Neuronal stem cell (in vitro differentiated cells): ENCODE data around the gene GSAP. TPM values are rescaled to one million over a fixed set of nuclear protein-coding genes. Genes with fewer than 3 reads are reported as not detected.

ENCODE experiments used
- DNase-seq: peaks from one replicate; pipeline ENCODE4 v3.0.0-alpha.2; 2013; ENCODE audit warnings: low spot score
- H2AFZ ChIP-seq: one replicate; pipeline ENCODE4 v1.6.1; 2013; ENCODE audit warnings: mild to moderate bottlenecking, low read length, inconsistent platforms
- H2AK5ac ChIP-seq: 2 replicates; pipeline ENCODE4 v1.6.1; 2013; ENCODE audit warnings: low read depth, mild to moderate bottlenecking, inconsistent platforms, low read length, moderate library complexity, mixed read lengths
- H2BK120ac ChIP-seq: 2 replicates; pipeline ENCODE4 v1.6.1; 2013; ENCODE audit warnings: low read depth, mild to moderate bottlenecking, inconsistent platforms, low read length, moderate library complexity, mixed read lengths
- H2BK12ac ChIP-seq: one replicate; pipeline ENCODE4 v1.6.1; 2013; ENCODE audit warnings: low read length, inconsistent platforms
- H2BK15ac ChIP-seq: 2 replicates; pipeline ENCODE4 v1.6.1; 2013; ENCODE audit warnings: mild to moderate bottlenecking, low read length, inconsistent platforms, mixed read lengths
- H2BK5ac ChIP-seq: one replicate; pipeline ENCODE4 v1.6.1; 2013; ENCODE audit warnings: inconsistent platforms, mild to moderate bottlenecking, low read length, moderate library complexity
- H3K14ac ChIP-seq: one replicate; pipeline ENCODE4 v1.6.1; 2013; ENCODE audit warnings: low read length, inconsistent platforms
- H3K18ac ChIP-seq: 2 replicates; pipeline ENCODE4 v1.6.1; 2013; ENCODE audit warnings: low read length, inconsistent platforms
- H3K23ac ChIP-seq: 2 replicates; pipeline ENCODE4 v1.6.1; 2013; ENCODE audit warnings: low read depth, mild to moderate bottlenecking, mixed read lengths, low read length, inconsistent platforms; ENCODE audit not compliant: poor library complexity
- H3K27ac ChIP-seq: replicated peaks from 3 replicates; pipeline ENCODE4 v1.5.1; 2013; ENCODE audit warnings: low read length, inconsistent platforms
- H3K27me3 ChIP-seq, 3 experiments: 2 replicates each; pipeline ENCODE4 v1.6.1; 2013; ENCODE audit warnings: low read length in 3 of 3, mild to moderate bottlenecking in 2 of 3, inconsistent platforms in 1 of 3, low read depth in 1 of 3, mixed read lengths in 1 of 3, moderate library complexity in 1 of 3; ENCODE audit not compliant: control insufficient read depth in 3 of 3, insufficient read depth in 3 of 3
- H3K36me3 ChIP-seq, 2 donors: replicated peaks in 1 of 2; 2 replicates each; pipeline ENCODE4 v1.6.1; 2013; ENCODE audit warnings: low read length in 2 of 2; ENCODE audit not compliant: control insufficient read depth in 2 of 2, insufficient read depth in 2 of 2
- H3K4ac ChIP-seq: 2 replicates; pipeline ENCODE4 v1.6.1; 2013; ENCODE audit warnings: inconsistent platforms, mild to moderate bottlenecking, low read length, moderate library complexity
- H3K4me1 ChIP-seq, 2 donors: 1 replicate in 1 of 2; 2 replicates in 1 of 2; pipeline ENCODE4 v1.6.1; 2013; ENCODE audit warnings: low read length in 2 of 2, low read depth in 1 of 2; ENCODE audit not compliant: control insufficient read depth in 2 of 2, insufficient read depth in 1 of 2
- H3K4me2 ChIP-seq: one replicate; pipeline ENCODE4 v1.6.1; 2013; ENCODE audit warnings: mild to moderate bottlenecking, low read length, inconsistent platforms; ENCODE audit not compliant: insufficient read depth, poor library complexity, severe bottlenecking
- H3K4me3 ChIP-seq, 2 donors: 2 replicates each; pipeline ENCODE4 v1.5.1; 2013; ENCODE audit warnings: low read length in 2 of 2, mild to moderate bottlenecking in 2 of 2, inconsistent platforms in 1 of 2, moderate library complexity in 1 of 2
- H3K79me1 ChIP-seq: one replicate; pipeline ENCODE4 v1.6.1; 2013; ENCODE audit warnings: low read depth, mild to moderate bottlenecking, inconsistent platforms, low read length, moderate library complexity
- H3K9ac ChIP-seq: one replicate; pipeline ENCODE4 v1.6.1; 2013; ENCODE audit warnings: mild to moderate bottlenecking, low read depth, low read length, inconsistent platforms; ENCODE audit not compliant: poor library complexity
- H3K9me3 ChIP-seq, 2 donors: replicated peaks in 1 of 2; 2 replicates each; pipeline versions ENCODE3 to v1.6.1; 2013; ENCODE audit warnings: low read length in 2 of 2, mild to moderate bottlenecking in 2 of 2, inconsistent platforms in 1 of 2, low read depth in 1 of 2, mixed read lengths in 1 of 2, moderate library complexity in 1 of 2; ENCODE audit not compliant: control insufficient read depth in 2 of 2, insufficient read depth in 1 of 2
- H4K8ac ChIP-seq: one replicate; pipeline ENCODE4 v1.6.1; 2013; ENCODE audit warnings: low read depth, mild to moderate bottlenecking, inconsistent platforms, low read length, moderate library complexity
- H4K91ac ChIP-seq: one replicate; pipeline ENCODE4 v1.6.1; 2013; ENCODE audit warnings: low read length, low read depth, mild to moderate bottlenecking, inconsistent platforms; ENCODE audit not compliant: poor library complexity
- WGBS, 2 donors: extraction: QIAGEN DNeasy Blood & Tissue Kit; methylation state at CpG; one replicate each; pipeline ENCODE4 v1.1.7; 2013; ENCODE audit warnings: missing lambda C conversion rate in 2 of 2, mixed read lengths in 1 of 2; ENCODE audit not compliant: insufficient read length in 2 of 2, insufficient replicate concordance in 1 of 2; ENCODE audit errors: extremely low coverage in 2 of 2; 5-methylcytosine and 5-hydroxymethylcytosine counted together
- polyA plus RNA-seq, 2 experiments: library from polyadenylated mRNA; stranded (reverse); fragments of 200-250 nt; gene quantifications; one replicate each; pipeline ENCODE4 v1.2.3, GENCODE V29; 2013

GSAP gene, protein sequence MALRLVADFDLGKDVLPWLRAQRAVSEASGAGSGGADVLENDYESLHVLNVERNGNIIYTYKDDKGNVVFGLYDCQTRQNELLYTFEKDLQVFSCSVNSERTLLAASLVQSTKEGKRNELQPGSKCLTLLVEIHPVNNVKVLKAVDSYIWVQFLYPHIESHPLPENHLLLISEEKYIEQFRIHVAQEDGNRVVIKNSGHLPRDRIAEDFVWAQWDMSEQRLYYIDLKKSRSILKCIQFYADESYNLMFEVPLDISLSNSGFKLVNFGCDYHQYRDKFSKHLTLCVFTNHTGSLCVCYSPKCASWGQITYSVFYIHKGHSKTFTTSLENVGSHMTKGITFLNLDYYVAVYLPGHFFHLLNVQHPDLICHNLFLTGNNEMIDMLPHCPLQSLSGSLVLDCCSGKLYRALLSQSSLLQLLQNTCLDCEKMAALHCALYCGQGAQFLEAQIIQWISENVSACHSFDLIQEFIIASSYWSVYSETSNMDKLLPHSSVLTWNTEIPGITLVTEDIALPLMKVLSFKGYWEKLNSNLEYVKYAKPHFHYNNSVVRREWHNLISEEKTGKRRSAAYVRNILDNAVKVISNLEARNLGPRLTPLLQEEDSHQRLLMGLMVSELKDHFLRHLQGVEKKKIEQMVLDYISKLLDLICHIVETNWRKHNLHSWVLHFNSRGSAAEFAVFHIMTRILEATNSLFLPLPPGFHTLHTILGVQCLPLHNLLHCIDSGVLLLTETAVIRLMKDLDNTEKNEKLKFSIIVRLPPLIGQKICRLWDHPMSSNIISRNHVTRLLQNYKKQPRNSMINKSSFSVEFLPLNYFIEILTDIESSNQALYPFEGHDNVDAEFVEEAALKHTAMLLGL
- 2.0 TPM for polyA plus RNA-seq (2013, experiment 1 of 2)
- 2.0 TPM for polyA plus RNA-seq (2013, experiment 2 of 2)

DNA sequence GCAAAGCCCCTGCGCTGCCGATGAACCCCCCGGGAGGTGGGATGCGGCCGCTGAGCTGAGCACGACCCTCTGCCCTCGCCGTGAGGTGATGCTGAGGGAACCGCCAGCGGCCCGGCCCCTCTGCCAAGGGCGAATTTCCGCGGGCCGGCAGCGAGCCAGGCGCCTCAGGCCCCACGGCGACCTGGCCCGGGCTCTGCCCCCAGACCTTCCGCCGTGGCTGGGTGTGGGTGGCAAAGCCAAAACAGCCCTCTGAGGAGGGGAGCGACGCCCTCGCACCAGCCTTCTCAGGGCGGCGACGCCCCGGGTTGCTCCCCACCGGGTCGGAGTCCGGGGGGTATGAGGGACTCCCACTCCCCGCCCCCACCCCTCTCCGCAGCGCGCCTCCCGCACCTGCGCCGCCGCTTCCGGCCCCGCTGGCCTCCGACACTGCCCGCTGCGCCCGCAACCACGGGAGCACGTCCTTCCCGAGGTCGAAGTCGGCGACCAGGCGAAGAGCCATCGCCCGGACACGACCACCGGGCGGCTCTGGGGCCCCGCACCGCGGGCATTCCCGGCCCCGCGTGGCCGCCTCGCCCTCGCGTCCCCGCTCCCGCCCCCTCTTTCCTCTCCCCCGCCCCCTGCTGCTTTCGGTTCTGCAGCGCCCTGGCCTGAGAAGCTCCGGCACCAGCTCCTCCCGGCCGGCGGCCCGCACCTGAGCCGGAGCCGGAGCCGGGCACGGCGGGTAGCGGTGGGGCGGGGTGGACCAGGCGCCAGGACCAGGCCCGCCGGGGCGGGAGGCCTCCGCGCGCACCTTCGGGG is at the start of gene GSAP:
Gene GSAP, minus strand, starts transcription at position 527 of the 798 bp plus-strand sequence. Its CDS starts 28 bp downstream, at position 499.
- peak within 1 kb of the TSS; percentile 42 for H2BK5ac ChIP-seq
- no peaks in the 10 kb centered on the region for H3K9me3 ChIP-seq
- no peak within 1 kb of the TSS for H2AK5ac ChIP-seq
- H3K36me3 ChIP-seq = no peaks in the 10 kb centered on the region
- no peak within 1 kb of the TSS for H2BK12ac ChIP-seq
- H3K27me3 ChIP-seq = peaks cover 0 to 15% (median 0%) of the 10 kb centered on the region in 3 experiments
- no CpG with 5 or more reads among the region's 93 CpGs for WGBS, 2 donors
- peak within 1 kb of the TSS; percentile 87 for H3K14ac ChIP-seq
- peak within 1 kb of the TSS; percentile 76 for H3K23ac ChIP-seq
- H3K4me2 ChIP-seq = peak within 1 kb of the TSS; percentile 84
- H3K4me1 ChIP-seq = peaks cover 4 to 7% of the 10 kb centered on the region in 2 donors
- H2BK15ac ChIP-seq = peak within 1 kb of the TSS; percentile 84
- no peak within 1 kb of the TSS for H3K4ac ChIP-seq
- DNase-seq = peak; percentile 26
- H2AFZ ChIP-seq = peak within 1 kb of the TSS; percentile 41
- H3K4me3 ChIP-seq = peak within 1 kb of the TSS in 1 of 2 donors; percentile 89
- no peak within 1 kb of the TSS for H4K91ac ChIP-seq
- H4K8ac ChIP-seq = no peak within 1 kb of the TSS
- H2BK120ac ChIP-seq = peak within 1 kb of the TSS; percentile 66
- peak within 1 kb of the TSS; percentile 95 for H3K18ac ChIP-seq
- no peak within 1 kb of the TSS for H3K27ac ChIP-seq
- no peaks in the 10 kb centered on the region for H3K79me1 ChIP-seq
- H3K9ac ChIP-seq = peak within 1 kb of the TSS; percentile 87

DNA sequence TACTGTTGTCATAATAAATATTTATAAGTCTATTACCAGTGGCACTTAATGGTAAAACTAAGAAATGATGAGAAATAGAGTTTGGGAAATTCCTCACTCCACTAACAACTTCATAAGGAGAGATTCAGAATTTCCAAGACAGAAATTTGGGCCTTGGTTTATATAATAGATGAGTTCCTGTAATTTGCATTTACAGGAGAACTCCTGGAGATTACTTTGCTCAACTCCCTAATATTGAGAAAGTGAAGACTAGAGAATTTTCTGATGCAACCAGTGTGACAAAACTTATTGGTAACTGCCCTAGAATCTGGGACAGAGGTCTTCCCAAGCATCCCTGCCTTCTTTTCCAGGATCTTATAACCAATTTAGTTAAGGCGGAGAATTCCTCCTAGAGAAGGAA is 49.1 kb upstream of the GSAP start:
- Histone ChIP-seq H3K4me3 (no peak overlapping the region), H3K4me2 (no peak overlapping the region), H2BK15ac (no peak overlapping the region), H3K9ac (no peak overlapping the region), H2BK12ac (no peak overlapping the region), H3K18ac (no peak overlapping the region), H3K27me3 (no peaks in the 10 kb centered on the region), H4K91ac (no peak overlapping the region), H3K4me1 (peaks cover 0 to 2% of the 10 kb centered on the region in 2 donors), H3K36me3 (no peaks in the 10 kb centered on the region), H2AFZ (no peak overlapping the region), H3K23ac (no peak overlapping the region), H3K4ac (no peak overlapping the region), H3K9me3 (no peaks in the 10 kb centered on the region), H3K14ac (no peak overlapping the region), H4K8ac (no peak overlapping the region), H2BK120ac (no peak overlapping the region), H3K79me1 (no peaks in the 10 kb centered on the region), H3K27ac (no peak overlapping the region), H2BK5ac (no peak overlapping the region), H2AK5ac (no peak overlapping the region)
- no CpG with 5 or more reads among the region's 1 CpG for WGBS, 2 donors
- no peak for DNase-seq

DNA sequence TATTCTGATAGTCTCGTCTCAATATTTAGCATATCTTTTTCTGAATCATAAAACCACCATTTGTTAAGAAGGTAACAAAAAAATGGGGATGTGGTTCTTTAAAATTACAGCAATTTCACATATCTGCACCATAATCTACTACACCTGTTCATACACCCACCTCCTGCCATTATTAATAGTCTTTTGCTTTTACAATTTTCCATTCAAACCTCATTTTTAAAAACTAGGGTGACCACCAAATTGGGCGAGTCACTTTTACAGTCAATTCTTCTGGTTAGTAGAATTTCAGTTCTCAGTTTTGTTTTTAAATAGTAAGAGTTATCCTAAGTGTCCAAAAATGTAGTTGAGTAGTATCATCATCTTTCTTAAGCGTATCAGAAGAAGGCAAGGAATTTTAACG is 48.4 kb upstream of the GSAP start:
- H3K4me2 ChIP-seq = no peak overlapping the region
- H3K23ac ChIP-seq = no peak overlapping the region
- H4K8ac ChIP-seq = no peak overlapping the region
- peaks cover 0 to 2% of the 10 kb centered on the region in 2 donors for H3K4me1 ChIP-seq
- H3K9me3 ChIP-seq = no peaks in the 10 kb centered on the region
- no peak overlapping the region for H2BK15ac ChIP-seq
- no peak overlapping the region for H2BK5ac ChIP-seq
- no peaks in the 10 kb centered on the region for H3K36me3 ChIP-seq
- no peak overlapping the region for H3K4me3 ChIP-seq
- H2AFZ ChIP-seq = no peak overlapping the region
- no peak overlapping the region for H3K14ac ChIP-seq
- WGBS, 2 donors = no CpG with 5 or more reads among the region's 4 CpGs
- no peak overlapping the region for H3K9ac ChIP-seq
- H3K27ac ChIP-seq = no peak overlapping the region
- no peak overlapping the region for H3K18ac ChIP-seq
- no peak overlapping the region for H3K4ac ChIP-seq
- H4K91ac ChIP-seq = no peak overlapping the region
- H3K27me3 ChIP-seq = no peaks in the 10 kb centered on the region
- no peak overlapping the region for H2BK12ac ChIP-seq
- no peak for DNase-seq
- H2BK120ac ChIP-seq = no peak overlapping the region
- H3K79me1 ChIP-seq = no peaks in the 10 kb centered on the region
- H2AK5ac ChIP-seq = no peak overlapping the region
